Fibroblast of the aortic adventitia (primary cell): ENCODE measurements around the gene TCF7. TPM values are rescaled to one million over a fixed set of nuclear protein-coding genes. Genes with fewer than 3 reads are reported as not detected.
A peak's percentile ranks its signal among the peaks of the same experiment; 100 is the strongest.
"Not testable (repeated sequence)": the region's sequence is repeated elsewhere in the genome, so short reads cannot be mapped to it uniquely, and the experiment has no call there.

Experiments
- DNase-seq: peaks from one replicate; pipeline ENCODE4 v3.0.0-alpha.2; 2010; ENCODE audit warnings: low read depth
- H3K4me3 ChIP-seq: 2 replicates; pipeline ENCODE4 v1.5.1; 2011; ENCODE audit warnings: low read depth, mild to moderate bottlenecking, control low read depth, low read length, moderate library complexity
- total RNA-seq: library from RNA; depleted of rRNA; stranded (reverse); fragments of >200 nt; gene quantifications from 2 replicates; pipeline ENCODE4 v1.2.3, GENCODE V29; 2012; ENCODE audit warnings: low replicate concordance
- TF ChIP-seq, protein P1 (sequence below): IDR thresholded peaks from 2 replicates; pipeline ENCODE4 v1.5.1; 2011; ENCODE audit warnings: mild to moderate bottlenecking, low read length, control low read depth, inconsistent platforms; ENCODE audit not compliant: insufficient read depth

The TCF7 gene
- total RNA-seq, 1 donor = 16.8 TPM

DNA sequence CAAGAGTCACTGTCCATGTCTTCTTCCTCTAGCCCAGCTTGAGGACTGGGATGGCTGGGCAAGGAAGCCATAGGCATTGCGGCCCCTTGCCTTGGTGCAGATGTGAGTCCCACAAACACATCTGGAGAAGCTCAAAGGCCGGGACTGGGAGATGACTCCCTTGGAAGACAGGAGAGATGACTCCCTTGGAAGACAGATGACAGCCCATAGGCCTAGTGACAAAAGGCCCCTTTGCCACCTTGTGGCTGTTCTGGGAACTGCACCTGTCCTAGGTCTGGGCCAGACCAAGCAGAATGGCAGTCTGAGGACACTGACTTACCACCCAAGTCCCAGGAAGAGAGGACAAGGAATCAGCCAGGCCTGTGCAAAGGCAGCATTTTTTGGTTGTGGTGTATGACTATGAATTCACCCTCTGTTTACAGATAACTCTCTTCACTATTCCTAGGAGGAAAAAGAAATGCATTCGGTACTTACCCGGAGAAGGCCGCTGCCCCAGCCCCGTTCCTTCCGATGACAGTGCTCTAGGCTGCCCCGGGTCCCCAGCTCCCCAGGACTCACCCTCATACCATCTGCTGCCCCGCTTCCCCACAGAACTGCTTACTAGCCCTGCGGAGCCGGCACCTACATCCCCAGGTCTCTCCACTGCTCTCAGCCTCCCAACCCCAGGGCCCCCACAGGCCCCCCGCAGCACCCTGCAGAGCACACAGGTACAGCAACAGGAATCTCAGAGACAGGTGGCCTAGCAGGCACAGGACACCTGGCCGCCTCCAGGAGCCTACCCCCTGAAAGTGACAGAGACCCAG lies 31.5 kb downstream of the TCF7 start:
- TF ChIP-seq, protein P1, sequence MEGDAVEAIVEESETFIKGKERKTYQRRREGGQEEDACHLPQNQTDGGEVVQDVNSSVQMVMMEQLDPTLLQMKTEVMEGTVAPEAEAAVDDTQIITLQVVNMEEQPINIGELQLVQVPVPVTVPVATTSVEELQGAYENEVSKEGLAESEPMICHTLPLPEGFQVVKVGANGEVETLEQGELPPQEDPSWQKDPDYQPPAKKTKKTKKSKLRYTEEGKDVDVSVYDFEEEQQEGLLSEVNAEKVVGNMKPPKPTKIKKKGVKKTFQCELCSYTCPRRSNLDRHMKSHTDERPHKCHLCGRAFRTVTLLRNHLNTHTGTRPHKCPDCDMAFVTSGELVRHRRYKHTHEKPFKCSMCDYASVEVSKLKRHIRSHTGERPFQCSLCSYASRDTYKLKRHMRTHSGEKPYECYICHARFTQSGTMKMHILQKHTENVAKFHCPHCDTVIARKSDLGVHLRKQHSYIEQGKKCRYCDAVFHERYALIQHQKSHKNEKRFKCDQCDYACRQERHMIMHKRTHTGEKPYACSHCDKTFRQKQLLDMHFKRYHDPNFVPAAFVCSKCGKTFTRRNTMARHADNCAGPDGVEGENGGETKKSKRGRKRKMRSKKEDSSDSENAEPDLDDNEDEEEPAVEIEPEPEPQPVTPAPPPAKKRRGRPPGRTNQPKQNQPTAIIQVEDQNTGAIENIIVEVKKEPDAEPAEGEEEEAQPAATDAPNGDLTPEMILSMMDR = peak; percentile 98
- no peak overlapping the region for H3K4me3 ChIP-seq
- peak; percentile 69 for DNase-seq

GRCh38 chr5:134146651-134147518 lies 32.4 kb downstream of the TCF7 start:
- H3K4me3 ChIP-seq = no peak overlapping the region
- TF ChIP-seq, protein P1 = no peak
- no peak for DNase-seq

- TF ChIP-seq, protein P1 = no peak
These were observed 33.8 kb downstream of the TCF7 start for GRCh38 chr5:134148316-134148715.

DNA sequence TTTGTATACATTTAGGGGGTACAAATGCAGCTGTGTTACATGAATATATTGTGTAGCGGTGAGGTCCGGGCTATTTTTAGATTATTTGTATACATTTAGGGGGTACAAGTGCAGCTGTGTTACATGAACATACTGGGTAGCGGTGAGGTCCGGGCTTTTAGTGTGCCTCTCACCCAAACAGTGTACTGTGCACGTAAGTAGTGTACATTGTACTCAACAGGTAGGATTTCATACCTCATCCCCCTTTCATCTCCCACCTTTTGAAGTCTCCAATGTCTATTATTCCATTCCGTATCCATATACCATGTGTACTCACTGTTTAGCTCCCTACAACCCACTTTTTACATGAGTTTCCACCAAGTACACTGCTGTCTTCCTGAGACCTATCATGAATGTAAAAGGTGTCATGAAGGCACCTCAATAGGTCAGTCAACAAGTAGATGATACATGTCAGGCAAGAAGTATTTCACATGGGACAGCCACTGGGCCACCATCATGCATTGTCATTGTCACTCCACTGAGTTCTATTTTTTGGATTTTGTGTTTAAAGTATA lies 34.6 kb downstream of the TCF7 start:
- no peak overlapping the region for H3K4me3 ChIP-seq
- DNase-seq = no peak
- TF ChIP-seq, protein P1 = no peak

More at GRCh38 chr5:134148316-134148715, 33.8 kb downstream of the TCF7 start:
- no peak for DNase-seq
- no peak overlapping the region for H3K4me3 ChIP-seq

DNA sequence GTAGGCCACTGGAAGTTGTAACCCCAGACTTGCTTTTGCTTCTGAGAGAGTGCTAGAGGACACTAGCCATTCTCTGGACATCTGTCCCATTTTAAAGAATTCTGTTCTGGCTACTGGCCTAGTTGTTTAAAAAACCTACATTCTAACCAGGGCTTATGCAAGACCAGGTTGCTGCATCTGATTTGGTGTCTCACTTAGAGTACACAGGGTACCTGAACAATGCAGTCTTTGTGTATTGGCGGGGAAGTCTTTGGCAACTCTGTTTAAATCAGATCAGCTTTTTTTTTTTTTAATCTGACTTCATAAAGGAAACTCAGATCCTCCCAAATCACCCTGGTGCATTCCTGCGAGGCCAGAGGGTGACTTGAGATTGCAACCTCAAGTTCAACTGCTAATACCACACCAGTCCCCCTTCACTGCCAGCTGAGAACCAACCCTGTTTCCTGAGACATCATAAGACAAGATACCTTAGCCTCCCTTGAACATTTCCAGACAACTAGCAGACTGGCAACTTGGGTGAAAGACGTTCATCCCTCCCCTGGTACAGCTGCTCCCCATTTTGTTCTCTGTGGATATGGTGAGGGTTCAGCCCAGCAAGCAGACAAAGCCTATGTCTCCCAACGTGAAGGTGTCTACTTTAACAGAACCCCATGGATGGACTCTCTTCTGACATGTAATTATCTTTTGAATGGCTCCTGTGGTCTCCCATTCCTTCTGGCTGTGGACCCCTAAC lies 35.3 kb downstream of the TCF7 start:
- TF ChIP-seq, protein P1 = no peak
- DNase-seq = no peak

DNA sequence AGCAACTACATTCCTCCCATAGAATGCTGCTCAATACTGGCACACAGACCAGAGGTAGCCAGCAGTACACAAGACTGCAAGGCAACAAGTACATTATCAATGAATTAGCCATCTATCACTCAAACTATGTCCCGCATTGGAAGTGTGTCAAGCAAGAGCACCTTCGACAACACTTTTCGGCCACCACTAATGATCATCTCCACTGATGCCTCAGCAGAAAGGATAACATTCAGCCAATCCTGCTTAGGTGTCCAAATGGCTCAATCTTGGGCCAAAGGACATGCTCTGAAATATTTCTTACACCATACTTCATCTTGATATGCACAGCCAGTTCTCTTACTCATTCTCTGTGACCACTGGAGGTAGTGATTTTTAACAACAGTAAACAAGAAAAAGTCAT lies 37.2 kb downstream of the TCF7 start:
- no peak for DNase-seq
- TF ChIP-seq, protein P1 = no peak
- no peak overlapping the region for H3K4me3 ChIP-seq

More for the DNA sequence above, 35.3 kb downstream of the TCF7 start:
- no peak overlapping the region for H3K4me3 ChIP-seq

DNA sequence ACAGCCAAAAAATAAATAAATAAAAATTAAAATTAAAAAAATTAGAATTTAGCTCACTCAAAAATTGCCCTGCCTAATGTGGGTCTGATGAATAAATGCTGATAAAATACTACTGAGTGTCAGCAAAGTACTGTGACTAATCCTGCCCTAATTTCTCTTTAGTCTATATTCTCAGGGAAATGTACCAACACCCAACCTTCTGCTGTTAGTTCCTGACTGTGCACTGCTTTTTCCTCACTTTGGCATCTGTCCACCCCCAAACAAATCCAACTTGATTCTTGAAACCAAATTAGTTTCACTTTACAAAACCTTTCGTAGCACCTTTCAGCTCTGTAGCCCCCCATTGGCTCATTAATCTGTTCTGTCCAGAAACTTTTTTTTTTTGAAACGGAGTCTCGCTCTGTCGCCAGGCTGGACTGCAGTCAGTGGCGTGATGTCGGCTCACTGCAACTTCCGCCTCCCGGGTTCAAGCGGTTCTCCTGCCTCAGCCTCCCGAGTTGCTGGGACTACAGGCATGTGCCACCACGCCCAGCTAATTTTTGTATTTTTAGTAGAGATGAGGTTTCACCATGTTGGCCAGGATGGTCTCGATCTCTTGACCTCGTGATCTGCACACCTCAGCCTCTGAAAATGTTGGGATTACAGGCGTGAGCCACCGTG lies 37.8 kb downstream of the TCF7 start:
- H3K4me3 ChIP-seq = not testable (repeated sequence)
- DNase-seq = peak; percentile 25
